Neuronal stem cell (in vitro differentiated cells): ENCODE results near the gene TCEAL6. TPM values are rescaled to one million over a fixed set of nuclear protein-coding genes. Genes with fewer than 3 reads are reported as not detected.
A peak's percentile ranks its signal among the peaks of the same experiment; 100 is the strongest.
"Not testable (repeated sequence)": the region's sequence is repeated elsewhere in the genome, so short reads cannot be mapped to it uniquely, and the experiment has no call there.

ENCODE experiments used
- DNase-seq: peaks from one replicate; pipeline ENCODE4 v3.0.0-alpha.2; 2013; ENCODE audit warnings: low spot score
- H2AFZ ChIP-seq: one replicate; pipeline ENCODE4 v1.6.1; 2013; ENCODE audit warnings: mild to moderate bottlenecking, low read length, inconsistent platforms
- H2AK5ac ChIP-seq: 2 replicates; pipeline ENCODE4 v1.6.1; 2013; ENCODE audit warnings: low read depth, mild to moderate bottlenecking, inconsistent platforms, low read length, moderate library complexity, mixed read lengths
- H2BK120ac ChIP-seq: 2 replicates; pipeline ENCODE4 v1.6.1; 2013; ENCODE audit warnings: low read depth, mild to moderate bottlenecking, inconsistent platforms, low read length, moderate library complexity, mixed read lengths
- H2BK12ac ChIP-seq: one replicate; pipeline ENCODE4 v1.6.1; 2013; ENCODE audit warnings: low read length, inconsistent platforms
- H2BK15ac ChIP-seq: 2 replicates; pipeline ENCODE4 v1.6.1; 2013; ENCODE audit warnings: mild to moderate bottlenecking, low read length, inconsistent platforms, mixed read lengths
- H2BK5ac ChIP-seq: one replicate; pipeline ENCODE4 v1.6.1; 2013; ENCODE audit warnings: inconsistent platforms, mild to moderate bottlenecking, low read length, moderate library complexity
- H3K14ac ChIP-seq: one replicate; pipeline ENCODE4 v1.6.1; 2013; ENCODE audit warnings: low read length, inconsistent platforms
- H3K18ac ChIP-seq: 2 replicates; pipeline ENCODE4 v1.6.1; 2013; ENCODE audit warnings: low read length, inconsistent platforms
- H3K23ac ChIP-seq: 2 replicates; pipeline ENCODE4 v1.6.1; 2013; ENCODE audit warnings: low read depth, mild to moderate bottlenecking, mixed read lengths, low read length, inconsistent platforms; ENCODE audit not compliant: poor library complexity
- H3K27ac ChIP-seq: replicated peaks from 3 replicates; pipeline ENCODE4 v1.5.1; 2013; ENCODE audit warnings: low read length, inconsistent platforms
- H3K27me3 ChIP-seq, 3 experiments: 2 replicates each; pipeline ENCODE4 v1.6.1; 2013; ENCODE audit warnings: low read length in 3 of 3, mild to moderate bottlenecking in 2 of 3, inconsistent platforms in 1 of 3, low read depth in 1 of 3, mixed read lengths in 1 of 3, moderate library complexity in 1 of 3; ENCODE audit not compliant: control insufficient read depth in 3 of 3, insufficient read depth in 3 of 3
- H3K36me3 ChIP-seq, 2 donors: replicated peaks in 1 of 2; 2 replicates each; pipeline ENCODE4 v1.6.1; 2013; ENCODE audit warnings: low read length in 2 of 2; ENCODE audit not compliant: control insufficient read depth in 2 of 2, insufficient read depth in 2 of 2
- H3K4ac ChIP-seq: 2 replicates; pipeline ENCODE4 v1.6.1; 2013; ENCODE audit warnings: inconsistent platforms, mild to moderate bottlenecking, low read length, moderate library complexity
- H3K4me1 ChIP-seq, 2 donors: 1 replicate in 1 of 2; 2 replicates in 1 of 2; pipeline ENCODE4 v1.6.1; 2013; ENCODE audit warnings: low read length in 2 of 2, low read depth in 1 of 2; ENCODE audit not compliant: control insufficient read depth in 2 of 2, insufficient read depth in 1 of 2
- H3K4me2 ChIP-seq: one replicate; pipeline ENCODE4 v1.6.1; 2013; ENCODE audit warnings: mild to moderate bottlenecking, low read length, inconsistent platforms; ENCODE audit not compliant: insufficient read depth, poor library complexity, severe bottlenecking
- H3K4me3 ChIP-seq, 2 donors: 2 replicates each; pipeline ENCODE4 v1.5.1; 2013; ENCODE audit warnings: low read length in 2 of 2, mild to moderate bottlenecking in 2 of 2, inconsistent platforms in 1 of 2, moderate library complexity in 1 of 2
- H3K79me1 ChIP-seq: one replicate; pipeline ENCODE4 v1.6.1; 2013; ENCODE audit warnings: low read depth, mild to moderate bottlenecking, inconsistent platforms, low read length, moderate library complexity
- H3K9ac ChIP-seq: one replicate; pipeline ENCODE4 v1.6.1; 2013; ENCODE audit warnings: mild to moderate bottlenecking, low read depth, low read length, inconsistent platforms; ENCODE audit not compliant: poor library complexity
- H3K9me3 ChIP-seq, 2 donors: replicated peaks in 1 of 2; 2 replicates each; pipeline versions ENCODE3 to v1.6.1; 2013; ENCODE audit warnings: low read length in 2 of 2, mild to moderate bottlenecking in 2 of 2, inconsistent platforms in 1 of 2, low read depth in 1 of 2, mixed read lengths in 1 of 2, moderate library complexity in 1 of 2; ENCODE audit not compliant: control insufficient read depth in 2 of 2, insufficient read depth in 1 of 2
- H4K8ac ChIP-seq: one replicate; pipeline ENCODE4 v1.6.1; 2013; ENCODE audit warnings: low read depth, mild to moderate bottlenecking, inconsistent platforms, low read length, moderate library complexity
- H4K91ac ChIP-seq: one replicate; pipeline ENCODE4 v1.6.1; 2013; ENCODE audit warnings: low read length, low read depth, mild to moderate bottlenecking, inconsistent platforms; ENCODE audit not compliant: poor library complexity
- WGBS, 2 donors: extraction: QIAGEN DNeasy Blood & Tissue Kit; methylation state at CpG; one replicate each; pipeline ENCODE4 v1.1.7; 2013; ENCODE audit warnings: missing lambda C conversion rate in 2 of 2, mixed read lengths in 1 of 2; ENCODE audit not compliant: insufficient read length in 2 of 2, insufficient replicate concordance in 1 of 2; ENCODE audit errors: extremely low coverage in 2 of 2; 5-methylcytosine and 5-hydroxymethylcytosine counted together
- polyA plus RNA-seq, 2 experiments: library from polyadenylated mRNA; stranded (reverse); fragments of 200-250 nt; gene quantifications; one replicate each; pipeline ENCODE4 v1.2.3, GENCODE V29; 2013

TCEAL6 gene
- polyA plus RNA-seq (2013, experiment 1 of 2), result 0.21 TPM
- 0.29 TPM for polyA plus RNA-seq (2013, experiment 2 of 2)

DNA sequence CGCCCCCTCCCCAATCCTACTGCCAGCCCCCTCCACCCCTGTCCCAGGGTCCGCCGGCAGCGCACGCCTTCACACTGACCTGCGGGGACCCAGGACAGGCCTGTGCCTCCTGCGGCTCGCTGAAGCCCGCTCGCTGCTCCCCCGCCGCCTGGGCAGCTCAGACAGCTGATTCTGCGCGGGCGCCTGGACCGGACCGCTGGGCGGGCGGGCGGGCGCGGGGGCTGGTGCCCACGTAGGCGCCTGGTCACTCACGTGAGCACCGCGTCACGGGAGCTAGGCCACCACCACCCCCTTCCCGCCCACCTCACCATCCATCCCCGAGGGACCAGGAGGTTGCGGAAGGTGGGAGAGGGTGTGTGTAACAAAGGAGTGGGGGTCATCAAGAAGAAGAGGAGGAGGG lies at the start of gene TCEAL6:
Gene TCEAL6 (minus strand): TSS at position 208 of the 400 bp plus-strand sequence.
- not testable (repeated sequence) for H2BK5ac ChIP-seq, H3K79me1 ChIP-seq, H3K4me1 ChIP-seq, H2BK120ac ChIP-seq, H3K4me3 ChIP-seq, H2BK15ac ChIP-seq, DNase-seq, H3K27ac ChIP-seq, H3K14ac ChIP-seq, H2BK12ac ChIP-seq, H3K27me3 ChIP-seq, H3K23ac ChIP-seq, H3K9ac ChIP-seq, H3K4ac ChIP-seq, H3K9me3 ChIP-seq, H4K8ac ChIP-seq, H3K18ac ChIP-seq, H3K4me2 ChIP-seq, H2AK5ac ChIP-seq, H2AFZ ChIP-seq, H3K36me3 ChIP-seq, H4K91ac ChIP-seq
- WGBS, 2 donors, result no CpG with 5 or more reads among the region's 31 CpGs

GRCh38 chrX:102185967-102186720 lies 43.9 kb upstream of the TCEAL6 start:
- no peak overlapping the region for H3K4ac ChIP-seq
- no peak overlapping the region for H4K8ac ChIP-seq
- no peak overlapping the region for H2BK15ac ChIP-seq
- H3K9me3 ChIP-seq, result no peaks in the 10 kb centered on the region
- no peak for DNase-seq
- no CpG with 5 or more reads among the region's 7 CpGs for WGBS, 2 donors
- no peak overlapping the region for H3K4me3 ChIP-seq
- H3K18ac ChIP-seq, result no peak overlapping the region
- H3K14ac ChIP-seq, result no peak overlapping the region
- no peak overlapping the region for H2AK5ac ChIP-seq
- no peaks in the 10 kb centered on the region for H3K4me1 ChIP-seq
- no peak overlapping the region for H2AFZ ChIP-seq
- H2BK120ac ChIP-seq, result no peak overlapping the region
- H3K27ac ChIP-seq, result no peak overlapping the region
- H3K4me2 ChIP-seq, result no peak overlapping the region
- H3K27me3 ChIP-seq, result no peaks in the 10 kb centered on the region
- H3K79me1 ChIP-seq, result no peaks in the 10 kb centered on the region
- no peak overlapping the region for H2BK12ac ChIP-seq
- no peak overlapping the region for H3K23ac ChIP-seq
- H4K91ac ChIP-seq, result no peak overlapping the region
- no peak overlapping the region for H3K9ac ChIP-seq
- H3K36me3 ChIP-seq, result no peaks in the 10 kb centered on the region
- no peak overlapping the region for H2BK5ac ChIP-seq

DNA sequence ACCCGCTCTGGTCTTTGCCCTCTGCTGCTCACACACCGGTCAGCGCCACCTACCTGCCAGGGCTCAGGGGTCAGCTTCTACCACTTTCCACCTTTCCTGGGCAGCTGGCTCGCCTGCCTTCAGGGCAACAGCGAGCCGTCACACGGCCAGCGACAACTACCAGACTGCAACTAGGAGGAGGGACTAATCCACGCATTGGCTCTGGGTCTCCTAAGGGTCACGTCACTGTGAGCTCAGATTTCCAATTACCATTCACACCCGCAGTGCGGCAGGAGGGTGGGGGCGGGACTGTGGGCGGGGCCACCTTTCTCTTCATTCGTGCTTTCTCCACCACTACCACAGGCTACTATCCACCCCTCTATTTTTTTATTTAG lies 13.5 kb upstream of the TCEAL6 start, which contains the start of gene BEX5:
Gene BEX5 (minus strand): TSS at position 172 of the 374 bp plus-strand sequence. CDS start 1,712 bp downstream, outside the sequence.
- peak within 1 kb of the TSS in 1 of 2 donors; percentile 87 for H3K4me3 ChIP-seq
- H4K8ac ChIP-seq, result no peak within 1 kb of the TSS
- no peak within 1 kb of the TSS for H2BK5ac ChIP-seq
- no peak within 1 kb of the TSS for H2BK12ac ChIP-seq
- H3K4ac ChIP-seq, result no peak within 1 kb of the TSS
- DNase-seq, result peak; percentile 61
- H2AK5ac ChIP-seq, result no peak within 1 kb of the TSS
- H4K91ac ChIP-seq, result no peak within 1 kb of the TSS
- peak within 1 kb of the TSS; percentile 47 for H3K9ac ChIP-seq
- H3K14ac ChIP-seq, result no peak within 1 kb of the TSS
- no peaks in the 10 kb centered on the region for H3K27me3 ChIP-seq
- H3K36me3 ChIP-seq, result no peaks in the 10 kb centered on the region
- no peak within 1 kb of the TSS for H2BK15ac ChIP-seq
- no peak within 1 kb of the TSS for H2BK120ac ChIP-seq
- no peak within 1 kb of the TSS for H3K18ac ChIP-seq
- no peak within 1 kb of the TSS for H3K27ac ChIP-seq
- no peaks in the 10 kb centered on the region for H3K9me3 ChIP-seq
- H3K23ac ChIP-seq, result no peak within 1 kb of the TSS
- H3K4me2 ChIP-seq, result peak within 1 kb of the TSS; percentile 67
- H3K79me1 ChIP-seq, result no peaks in the 10 kb centered on the region
- WGBS, 2 donors, result no CpG with 5 or more reads among the region's 15 CpGs
- H3K4me1 ChIP-seq, result no peaks in the 10 kb centered on the region
- H2AFZ ChIP-seq, result no peak within 1 kb of the TSS

DNA sequence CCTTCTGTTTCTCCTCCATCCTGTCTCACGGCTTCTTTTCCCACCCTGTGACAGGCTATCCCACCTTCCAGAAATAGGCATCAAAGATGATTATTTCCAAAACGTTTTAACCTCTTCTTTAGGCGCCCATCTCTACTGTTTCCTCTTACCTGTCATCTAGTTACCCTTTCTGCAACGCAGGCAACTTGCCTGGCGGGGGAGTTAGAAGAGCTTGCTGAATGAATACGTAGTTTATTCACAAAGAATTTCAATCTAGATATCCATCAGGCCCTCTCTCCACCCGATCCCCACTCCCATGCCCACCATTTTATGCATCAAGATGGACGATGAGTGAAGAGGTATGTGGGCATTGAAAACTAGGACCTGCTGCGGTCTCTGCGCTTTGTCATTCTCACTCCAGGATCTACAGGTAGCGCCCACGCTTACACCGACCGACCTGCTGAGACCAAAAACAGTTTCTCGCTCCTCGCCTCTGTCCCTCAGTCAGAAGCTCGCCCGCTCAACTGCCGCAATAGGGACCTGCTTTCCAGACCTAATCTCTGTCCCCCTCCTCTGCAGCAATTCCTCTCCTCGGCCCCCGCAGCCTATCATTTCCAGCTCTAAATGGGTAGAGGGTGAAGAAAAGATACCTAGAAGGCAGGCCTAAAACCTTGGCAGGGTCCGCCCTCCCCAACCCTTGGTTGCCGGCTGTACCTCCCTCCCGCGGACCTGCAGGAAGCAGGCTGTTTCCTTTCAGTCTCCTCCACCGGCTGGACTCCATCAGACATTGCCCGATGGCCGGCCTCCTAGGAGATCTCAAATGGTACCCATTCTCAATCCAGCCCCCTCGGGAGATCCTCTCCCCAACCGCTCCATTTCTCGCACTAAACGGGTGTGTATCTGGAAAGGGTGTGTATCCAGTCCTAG lies 12.9 kb upstream of the TCEAL6 start:
- Histone ChIP-seq H3K4me2 (peak overlapping the region; percentile 67), H3K36me3 (no peaks in the 10 kb centered on the region), H3K9me3 (no peaks in the 10 kb centered on the region), H4K91ac (no peak overlapping the region), H2BK5ac (no peak overlapping the region), H2BK15ac (no peak overlapping the region), H3K18ac (no peak overlapping the region), H2BK12ac (no peak overlapping the region), H3K4ac (no peak overlapping the region), H3K79me1 (no peaks in the 10 kb centered on the region), H2AK5ac (no peak overlapping the region), H3K27ac (no peak overlapping the region), H3K14ac (no peak overlapping the region), H3K4me3 (peak overlapping the region in 1 of 2 donors; percentile 87), H2BK120ac (no peak overlapping the region), H3K23ac (no peak overlapping the region), H3K4me1 (no peaks in the 10 kb centered on the region), H3K9ac (peak overlapping the region; percentile 47), H2AFZ (no peak overlapping the region), H3K27me3 (no peaks in the 10 kb centered on the region), H4K8ac (no peak overlapping the region)
- no CpG with 5 or more reads among the region's 32 CpGs for WGBS, 2 donors
- DNase-seq, result peak; percentile 24
